GM06990 (cell line): ENCODE measurements around the gene SCAPER.
A peak's percentile ranks its signal among the peaks of the same experiment; 100 is the strongest.
"Not testable (repeated sequence)": the region's sequence is repeated elsewhere in the genome, so short reads cannot be mapped to it uniquely, and the experiment has no call there.

ENCODE experiments used
- DNase-seq: peaks from one replicate; pipeline ENCODE4 v3.0.0-alpha.2; 2011; ENCODE audit not compliant: insufficient read length; ENCODE audit errors: extremely low read depth
- H3K27me3 ChIP-seq: replicated peaks from 2 replicates; pipeline ENCODE4 v1.6.0; 2011; ENCODE audit warnings: low read length; ENCODE audit not compliant: control insufficient read depth, insufficient read depth
- H3K36me3 ChIP-seq: 2 replicates; pipeline ENCODE4 v1.5.1; 2011; ENCODE audit warnings: low read length; ENCODE audit not compliant: control insufficient read depth, insufficient read depth
- H3K4me3 ChIP-seq: replicated peaks from 2 replicates; pipeline ENCODE4 v1.5.1; 2011; ENCODE audit warnings: low read depth, mild to moderate bottlenecking, control low read depth, low read length
- TF ChIP-seq, protein P1 (sequence below): IDR thresholded peaks from 2 replicates; pipeline ENCODE4 v1.5.1; 2011; ENCODE audit warnings: low read length, control low read depth, mild to moderate bottlenecking, inconsistent platforms; ENCODE audit not compliant: insufficient read depth, poor library complexity, severe bottlenecking

The SCAPER gene

DNA sequence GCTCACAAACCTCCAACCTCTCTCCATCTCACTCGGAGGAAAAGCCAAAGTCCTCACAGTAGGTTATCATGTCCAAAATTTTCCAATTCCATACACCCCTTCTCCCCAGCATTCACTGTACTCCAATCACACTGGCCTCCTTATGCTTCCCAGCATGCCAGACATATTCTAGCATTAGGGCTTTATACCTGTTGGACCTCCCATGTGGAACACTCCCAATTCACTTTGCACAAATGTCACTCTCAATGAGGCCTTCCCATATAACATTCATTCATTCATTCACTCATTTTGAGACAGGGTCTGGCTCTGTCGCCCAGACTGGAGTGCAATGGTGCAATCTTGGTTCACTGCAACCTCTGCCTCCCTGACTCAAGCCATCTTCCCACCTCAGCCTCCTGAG is 19.9 kb downstream of the SCAPER start:
- Histone ChIP-seq H3K27me3 (no peaks in the 10 kb centered on the region), H3K36me3 (no peaks in the 10 kb centered on the region), H3K4me3 (no peak overlapping the region)
- no peak for DNase-seq
- TF ChIP-seq, protein P1, sequence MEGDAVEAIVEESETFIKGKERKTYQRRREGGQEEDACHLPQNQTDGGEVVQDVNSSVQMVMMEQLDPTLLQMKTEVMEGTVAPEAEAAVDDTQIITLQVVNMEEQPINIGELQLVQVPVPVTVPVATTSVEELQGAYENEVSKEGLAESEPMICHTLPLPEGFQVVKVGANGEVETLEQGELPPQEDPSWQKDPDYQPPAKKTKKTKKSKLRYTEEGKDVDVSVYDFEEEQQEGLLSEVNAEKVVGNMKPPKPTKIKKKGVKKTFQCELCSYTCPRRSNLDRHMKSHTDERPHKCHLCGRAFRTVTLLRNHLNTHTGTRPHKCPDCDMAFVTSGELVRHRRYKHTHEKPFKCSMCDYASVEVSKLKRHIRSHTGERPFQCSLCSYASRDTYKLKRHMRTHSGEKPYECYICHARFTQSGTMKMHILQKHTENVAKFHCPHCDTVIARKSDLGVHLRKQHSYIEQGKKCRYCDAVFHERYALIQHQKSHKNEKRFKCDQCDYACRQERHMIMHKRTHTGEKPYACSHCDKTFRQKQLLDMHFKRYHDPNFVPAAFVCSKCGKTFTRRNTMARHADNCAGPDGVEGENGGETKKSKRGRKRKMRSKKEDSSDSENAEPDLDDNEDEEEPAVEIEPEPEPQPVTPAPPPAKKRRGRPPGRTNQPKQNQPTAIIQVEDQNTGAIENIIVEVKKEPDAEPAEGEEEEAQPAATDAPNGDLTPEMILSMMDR: no peak

- no peak for DNase-seq
- TF ChIP-seq, protein P1: no peak
- Histone ChIP-seq H3K27me3 (no peaks in the 10 kb centered on the region), H3K36me3 (no peaks in the 10 kb centered on the region), H3K4me3 (no peak overlapping the region)
Observed at GRCh38 chr15:76875911-76876310, 29.2 kb downstream of the SCAPER start.

DNA sequence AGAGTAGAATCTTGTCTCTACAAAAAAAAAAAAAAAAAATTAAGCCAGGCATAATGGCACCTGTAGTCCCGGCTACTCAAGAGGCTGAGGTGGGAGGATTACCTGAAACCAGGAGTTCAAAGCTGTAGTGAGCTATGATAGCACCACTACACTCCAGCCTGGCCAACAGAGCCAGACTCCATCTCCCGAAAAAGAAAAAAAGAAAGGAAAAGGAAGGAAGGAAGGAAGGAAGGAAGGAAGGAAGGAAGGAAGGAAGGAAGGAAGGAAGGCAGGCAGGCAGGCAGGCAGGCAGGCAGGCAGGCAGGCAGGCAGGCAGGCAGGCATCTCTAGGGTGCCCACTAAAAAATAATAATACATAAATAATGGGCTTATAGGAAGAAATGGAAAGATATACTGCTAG is 32.1 kb downstream of the SCAPER start:
- H3K4me3 ChIP-seq, H3K27me3 ChIP-seq, H3K36me3 ChIP-seq, DNase-seq: not testable (repeated sequence)

DNA sequence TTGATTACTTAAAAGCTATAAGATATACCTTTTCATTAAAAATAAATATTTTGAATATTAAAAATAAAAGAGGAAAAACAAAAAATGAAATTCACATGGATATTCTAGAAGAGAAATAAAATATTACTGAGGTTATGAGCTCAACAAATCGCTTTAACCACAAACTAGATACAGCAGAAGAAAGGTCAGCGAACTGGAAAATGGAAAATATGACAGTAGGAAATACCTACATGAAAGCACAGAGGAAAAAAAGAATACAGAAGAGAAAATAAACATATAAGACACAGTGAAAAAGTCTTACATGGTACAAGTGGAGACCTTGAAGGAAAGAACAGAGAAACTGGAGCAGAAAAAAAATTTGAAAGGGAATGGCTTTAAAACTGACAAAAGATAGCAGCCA is 33.2 kb downstream of the SCAPER start:
- Histone ChIP-seq H3K27me3 (no peaks in the 10 kb centered on the region), H3K4me3 (no peak overlapping the region), H3K36me3 (no peaks in the 10 kb centered on the region)
- DNase-seq: no peak
- TF ChIP-seq, protein P1: no peak

DNA sequence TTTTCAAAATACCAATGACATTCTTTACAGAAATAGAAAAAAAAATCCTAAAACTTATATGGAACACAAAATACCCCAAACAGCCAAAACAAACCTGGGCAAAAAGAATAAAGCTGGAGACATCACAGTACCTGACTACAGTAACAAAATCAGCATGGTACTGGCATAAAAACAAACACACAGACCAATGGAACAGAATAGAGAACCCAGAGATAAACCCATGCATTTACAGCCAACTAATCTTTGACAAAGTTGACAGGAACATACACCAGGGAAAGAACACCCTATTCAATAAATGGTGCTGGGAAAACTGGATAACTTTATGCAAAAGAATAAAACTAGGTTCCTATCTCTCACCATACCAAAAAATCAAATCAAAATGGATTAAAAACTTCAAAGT is 36.4 kb downstream of the SCAPER start:
- TF ChIP-seq, protein P1: no peak
- no peaks in the 10 kb centered on the region for H3K36me3 ChIP-seq

DNA sequence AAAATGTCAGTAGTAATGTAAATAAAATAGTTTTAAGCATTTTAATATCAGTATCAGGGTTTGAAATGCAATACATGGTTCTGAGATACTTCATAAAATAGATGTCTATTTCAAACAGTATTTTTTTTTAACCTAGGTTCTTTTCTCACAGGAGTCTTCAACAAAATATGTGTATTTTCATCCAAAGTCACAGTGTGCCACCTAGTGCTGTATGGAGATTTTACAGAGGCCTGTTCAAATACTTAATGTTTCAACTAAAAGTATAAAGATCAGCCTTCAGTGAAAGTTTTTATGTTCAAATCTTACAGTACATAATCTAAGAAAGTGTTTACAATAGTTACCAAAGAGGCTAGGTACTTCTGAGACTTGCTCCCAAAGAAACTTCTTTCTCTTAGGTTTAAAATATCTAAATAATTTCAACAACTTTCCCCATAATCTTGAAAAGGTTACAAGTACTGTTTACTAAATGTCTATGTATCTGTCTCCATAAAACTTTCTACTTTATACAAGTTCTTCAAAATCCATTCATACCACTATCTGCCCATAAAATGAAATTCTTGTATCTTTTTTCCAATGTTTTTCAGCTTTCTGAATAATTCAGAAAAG is 38.3 kb downstream of the SCAPER start:
- peak; percentile 19 for DNase-seq
- Histone ChIP-seq H3K27me3 (no peaks in the 10 kb centered on the region), H3K36me3 (no peaks in the 10 kb centered on the region)

More for the DNA sequence above, 36.4 kb downstream of the SCAPER start:
- no peak for DNase-seq
- Histone ChIP-seq H3K27me3 (no peaks in the 10 kb centered on the region), H3K4me3 (no peak overlapping the region)

More for the DNA sequence above, 38.3 kb downstream of the SCAPER start:
- TF ChIP-seq, protein P1: peak; percentile 41
- H3K4me3 ChIP-seq: no peak overlapping the region
